Neural cell (in vitro differentiated cells): Measurements from ENCODE around the gene KIN. TPM values are rescaled to one million over a fixed set of nuclear protein-coding genes. Genes with fewer than 3 reads are reported as not detected.

Experiments used
- H2AFZ ChIP-seq: fragments of 200-600, 300-800 bp; sonication (generic), shearing (Covaris generic); 2 replicates; pipeline ENCODE4 v1.6.0; 2014; ENCODE audit warnings: low read depth, mild to moderate bottlenecking, antibody characterized with exemption, low read length, moderate library complexity
- H3F3A ChIP-seq: fragments of 200-600 bp; shearing (Covaris generic); 2 replicates; pipeline ENCODE4 v1.6.1; 2016; ENCODE audit warnings: mild to moderate bottlenecking, moderate library complexity, mixed read lengths, antibody characterized with exemption, low read length; ENCODE audit not compliant: insufficient read depth, poor library complexity, severe bottlenecking
- H3K27ac ChIP-seq: fragments of 200-600, 300-800 bp; sonication (generic), shearing (Covaris generic); 2 replicates; pipeline ENCODE4 v1.5.1; 2014; ENCODE audit warnings: mild to moderate bottlenecking, low read length, moderate library complexity
- H3K27me3 ChIP-seq: fragments of 300-800, 200-600 bp; sonication (generic), shearing (Covaris generic); 2 replicates; pipeline ENCODE4 v1.6.0; 2014; ENCODE audit warnings: mild to moderate bottlenecking, low read depth, low read length, moderate library complexity; ENCODE audit not compliant: insufficient read depth
- H3K36me3 ChIP-seq: fragments of 300-800, 200-600 bp; sonication (generic), shearing (Covaris generic); 2 replicates; pipeline ENCODE4 v1.5.1; 2014; ENCODE audit warnings: mild to moderate bottlenecking, antibody characterized with exemption, low read length, moderate library complexity; ENCODE audit not compliant: insufficient read depth
- H3K4me2 ChIP-seq: fragments of 300-800, 200-600 bp; sonication (generic), shearing (Covaris generic); 2 replicates; pipeline ENCODE4 v1.6.0; 2014; ENCODE audit warnings: mild to moderate bottlenecking, low read length
- H3K4me3 ChIP-seq: fragments of 300-800, 200-600 bp; sonication (generic), shearing (Covaris generic); 2 replicates; pipeline ENCODE4 v1.5.1; 2014; ENCODE audit warnings: mild to moderate bottlenecking, low read length, moderate library complexity
- H3K79me2 ChIP-seq: fragments of 200-600 bp; shearing (Covaris generic); replicated peaks from 2 replicates; pipeline ENCODE4 v1.6.0; 2014; ENCODE audit warnings: mild to moderate bottlenecking, low read length, moderate library complexity; ENCODE audit not compliant: insufficient read depth
- H3K9ac ChIP-seq: fragments of 300-800, 200-600 bp; sonication (generic), shearing (Covaris generic); 2 replicates; pipeline ENCODE4 v1.6.1; 2016; ENCODE audit warnings: mild to moderate bottlenecking, low read length, mixed read lengths
- H3K9me2 ChIP-seq: fragments of 200-600 bp; shearing (Covaris generic); 2 replicates; pipeline ENCODE4 v1.6.1; 2016; ENCODE audit warnings: mild to moderate bottlenecking, low read length, mixed read lengths; ENCODE audit not compliant: insufficient read depth
- H3K9me3 ChIP-seq: fragments of 200-600, 300-800 bp; sonication (generic), shearing (Covaris generic); 2 replicates; pipeline ENCODE4 v1.6.1; 2016; ENCODE audit warnings: mild to moderate bottlenecking, mixed run types, low read length, moderate library complexity, mixed read lengths
- H4K20me1 ChIP-seq: fragments of 200-600 bp; shearing (Covaris generic); 2 replicates; pipeline ENCODE4 v1.6.1; 2016; ENCODE audit warnings: mild to moderate bottlenecking, mixed run types; ENCODE audit not compliant: insufficient read depth
- CTCF ChIP-seq: fragments of 450-650 bp; IDR thresholded peaks from 2 replicates; pipeline ENCODE4 v1.5.1; 2014; ENCODE audit warnings: antibody characterized with exemption, mild to moderate bottlenecking, moderate library complexity; ENCODE audit not compliant: poor library complexity, severe bottlenecking
- EP300 ChIP-seq: fragments of 450-650 bp; conservative IDR thresholded peaks from 2 replicates; pipeline ENCODE4 v1.6.1; 2014; ENCODE audit warnings: antibody characterized with exemption, mild to moderate bottlenecking, moderate library complexity; ENCODE audit not compliant: poor library complexity, severe bottlenecking
- EZH2 ChIP-seq: fragments of 200-600, 300-800 bp; shearing (Covaris generic), sonication (generic); IDR thresholded peaks from 2 replicates; pipeline ENCODE4 v1.6.1; 2014; ENCODE audit warnings: antibody characterized with exemption, low read length, borderline replicate concordance, mild to moderate bottlenecking; ENCODE audit not compliant: insufficient read depth, poor library complexity, severe bottlenecking
- MXI1 ChIP-seq: fragments of 450-650 bp; conservative IDR thresholded peaks from 2 replicates; pipeline ENCODE4 v1.6.1; 2014; ENCODE audit warnings: antibody characterized with exemption, mild to moderate bottlenecking; ENCODE audit not compliant: poor library complexity, severe bottlenecking
- POLR2AphosphoS5 ChIP-seq: IDR thresholded peaks from 2 replicates; pipeline ENCODE4 v1.6.1; 2012
- RAD21 ChIP-seq: fragments of 450-650 bp; conservative IDR thresholded peaks from 2 replicates; pipeline ENCODE4 v1.6.1; 2014; ENCODE audit warnings: antibody characterized with exemption, mild to moderate bottlenecking, moderate library complexity
- SMC3 ChIP-seq: fragments of 450-650 bp; conservative IDR thresholded peaks from 2 replicates; pipeline ENCODE4 v1.6.1; 2014; ENCODE audit warnings: antibody characterized with exemption, mild to moderate bottlenecking, moderate library complexity; ENCODE audit not compliant: poor library complexity
- TAF1 ChIP-seq: IDR thresholded peaks from 2 replicates; pipeline ENCODE4 v1.6.1; 2012; ENCODE audit warnings: low read depth
- polyA plus RNA-seq: library from polyadenylated mRNA; depleted of rRNA; stranded (reverse); fragments of >200 nt; gene quantifications from 2 replicates; pipeline ENCODE4 v1.2.3, GENCODE V29; 2014
- TF ChIP-seq, protein P1 (sequence below): IDR thresholded peaks from 2 replicates; pipeline ENCODE4 v1.6.1; 2012; ENCODE audit warnings: borderline replicate concordance

Gene KIN
- polyA plus RNA-seq, 1 donor from 2014 or later: 24.4 TPM

GRCh38 chr10:7789390-7789789, 1.6 kb upstream of the KIN start:
- Histone ChIP-seq H3K27ac (no peak overlapping the region), H3K4me3 (peak overlapping the region; percentile 89), H3K9ac (peak overlapping the region; percentile 94), H3K27me3 (no peaks in the 10 kb centered on the region), H3K36me3 (no peaks in the 10 kb centered on the region), H4K20me1 (no peaks in the 10 kb centered on the region), H3K79me2 (peaks cover 88% of the 10 kb centered on the region), H3F3A (no peaks in the 10 kb centered on the region), H3K9me3 (no peaks in the 10 kb centered on the region), H3K4me2 (peak overlapping the region; percentile 93), H3K9me2 (no peaks in the 10 kb centered on the region), H2AFZ (no peak overlapping the region)
- no peak for TF ChIP-seq MXI1
- no peak for TF ChIP-seq TAF1
- TF ChIP-seq, protein P1, sequence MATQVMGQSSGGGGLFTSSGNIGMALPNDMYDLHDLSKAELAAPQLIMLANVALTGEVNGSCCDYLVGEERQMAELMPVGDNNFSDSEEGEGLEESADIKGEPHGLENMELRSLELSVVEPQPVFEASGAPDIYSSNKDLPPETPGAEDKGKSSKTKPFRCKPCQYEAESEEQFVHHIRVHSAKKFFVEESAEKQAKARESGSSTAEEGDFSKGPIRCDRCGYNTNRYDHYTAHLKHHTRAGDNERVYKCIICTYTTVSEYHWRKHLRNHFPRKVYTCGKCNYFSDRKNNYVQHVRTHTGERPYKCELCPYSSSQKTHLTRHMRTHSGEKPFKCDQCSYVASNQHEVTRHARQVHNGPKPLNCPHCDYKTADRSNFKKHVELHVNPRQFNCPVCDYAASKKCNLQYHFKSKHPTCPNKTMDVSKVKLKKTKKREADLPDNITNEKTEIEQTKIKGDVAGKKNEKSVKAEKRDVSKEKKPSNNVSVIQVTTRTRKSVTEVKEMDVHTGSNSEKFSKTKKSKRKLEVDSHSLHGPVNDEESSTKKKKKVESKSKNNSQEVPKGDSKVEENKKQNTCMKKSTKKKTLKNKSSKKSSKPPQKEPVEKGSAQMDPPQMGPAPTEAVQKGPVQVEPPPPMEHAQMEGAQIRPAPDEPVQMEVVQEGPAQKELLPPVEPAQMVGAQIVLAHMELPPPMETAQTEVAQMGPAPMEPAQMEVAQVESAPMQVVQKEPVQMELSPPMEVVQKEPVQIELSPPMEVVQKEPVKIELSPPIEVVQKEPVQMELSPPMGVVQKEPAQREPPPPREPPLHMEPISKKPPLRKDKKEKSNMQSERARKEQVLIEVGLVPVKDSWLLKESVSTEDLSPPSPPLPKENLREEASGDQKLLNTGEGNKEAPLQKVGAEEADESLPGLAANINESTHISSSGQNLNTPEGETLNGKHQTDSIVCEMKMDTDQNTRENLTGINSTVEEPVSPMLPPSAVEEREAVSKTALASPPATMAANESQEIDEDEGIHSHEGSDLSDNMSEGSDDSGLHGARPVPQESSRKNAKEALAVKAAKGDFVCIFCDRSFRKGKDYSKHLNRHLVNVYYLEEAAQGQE: no peak
- no peak for TF ChIP-seq POLR2AphosphoS5
- no peak for TF ChIP-seq CTCF
- TF ChIP-seq EP300: no peak
- TF ChIP-seq SMC3: no peak
- no peak for TF ChIP-seq RAD21
- no peak for TF ChIP-seq EZH2

GRCh38 chr10:7788639-7789286, 970 bp upstream of the KIN start:
- Histone ChIP-seq H2AFZ (peak overlapping the region; percentile 85), H3K9me2 (no peaks in the 10 kb centered on the region), H3K27me3 (no peaks in the 10 kb centered on the region), H4K20me1 (no peaks in the 10 kb centered on the region), H3F3A (no peaks in the 10 kb centered on the region), H3K36me3 (no peaks in the 10 kb centered on the region), H3K9me3 (no peaks in the 10 kb centered on the region), H3K9ac (peak overlapping the region; percentile 94), H3K79me2 (peaks cover 88% of the 10 kb centered on the region), H3K4me2 (peak overlapping the region; percentile 93), H3K27ac (peak overlapping the region; percentile 85), H3K4me3 (peak overlapping the region; percentile 89)
- TF ChIP-seq MXI1 (no peak), EP300 (no peak), SMC3 (no peak)
